ENCODE measurements around the gene SLX1A.

- TF ChIP-seq CTCF (IDR thresholded peaks at IDR 0.05) (no peak), POLR2A (IDR thresholded peaks at IDR 0.05) (no peak), POLR2AphosphoS5 (IDR thresholded peaks at IDR 0.05) (no peak), EP300 (IDR thresholded peaks at IDR 0.05) (no peak)
These were observed 27.3 kb upstream of the SLX1A start for GRCh38 chr16:30166202-30166902.

Measured in upper lobe of left lung (tissue), 4 donors.